ENCODE measurements around the gene IGHMBP2. TPM values are rescaled to one million over a fixed set of nuclear protein-coding genes. Genes with fewer than 3 reads are reported as not detected.

IGHMBP2 gene
- total RNA-seq, 4 donors from 2014 or later, result 15.5 to 22.3 (median 18.1) TPM

DNA sequence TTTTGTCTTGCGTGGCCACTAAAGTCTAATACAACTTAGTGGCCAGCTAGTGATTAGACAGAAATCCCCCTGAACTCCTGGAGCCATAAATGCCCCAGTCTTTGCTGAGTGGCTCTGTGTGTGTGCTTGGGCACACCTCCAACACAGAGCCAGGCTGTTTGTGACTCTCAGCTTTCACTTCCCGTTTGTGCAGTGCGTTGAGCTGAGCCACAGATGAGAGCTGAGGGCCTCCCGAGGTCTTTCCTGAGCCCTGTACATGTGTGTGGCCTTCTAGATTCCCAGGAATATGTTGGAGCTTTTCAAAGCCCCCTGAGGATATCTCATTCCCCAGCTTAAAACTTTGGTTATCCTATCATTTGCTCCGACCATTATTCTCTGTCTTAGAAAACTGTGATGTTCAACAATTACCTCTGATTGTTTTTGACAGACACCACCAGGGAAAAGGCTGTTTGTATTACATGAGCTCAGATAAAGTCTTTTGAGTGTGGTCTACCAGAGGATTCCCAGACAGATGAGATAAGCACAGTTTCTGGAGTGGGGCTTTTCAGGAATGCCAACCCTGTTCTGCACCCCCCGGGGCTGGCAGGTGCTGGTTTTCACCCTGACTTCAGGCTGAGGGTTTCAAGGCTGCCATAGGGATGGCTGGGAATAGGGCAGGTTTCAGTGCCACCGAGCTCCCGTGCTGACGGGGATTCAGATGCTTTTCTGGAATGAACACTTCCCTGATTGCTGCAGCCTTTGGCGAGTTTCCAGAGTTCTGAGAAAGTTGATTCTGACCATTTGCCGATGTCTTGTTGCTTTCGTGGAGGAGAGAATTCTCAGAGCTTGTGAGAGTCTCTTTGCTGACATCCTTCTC, 23.8 kb downstream of the IGHMBP2 start:
- H3K36me3 ChIP-seq, result peaks cover 0 to 59% of the 10 kb centered on the region in 2 donors
- in situ Hi-C loops (cut with MboI; ENCODE audit: low sequenced_read_pairs in 4 of 4), result no loop called here
- no peak for DNase-seq
- H3K27ac ChIP-seq, result no peak overlapping the region
- H3K4me3 ChIP-seq, result no peak overlapping the region
- no peaks in the 10 kb centered on the region for H3K27me3 ChIP-seq
- intact Hi-C loops (cut with DNase I; ENCODE audit: low total_unique reads), result no loop called here
- TF ChIP-seq, protein P1, sequence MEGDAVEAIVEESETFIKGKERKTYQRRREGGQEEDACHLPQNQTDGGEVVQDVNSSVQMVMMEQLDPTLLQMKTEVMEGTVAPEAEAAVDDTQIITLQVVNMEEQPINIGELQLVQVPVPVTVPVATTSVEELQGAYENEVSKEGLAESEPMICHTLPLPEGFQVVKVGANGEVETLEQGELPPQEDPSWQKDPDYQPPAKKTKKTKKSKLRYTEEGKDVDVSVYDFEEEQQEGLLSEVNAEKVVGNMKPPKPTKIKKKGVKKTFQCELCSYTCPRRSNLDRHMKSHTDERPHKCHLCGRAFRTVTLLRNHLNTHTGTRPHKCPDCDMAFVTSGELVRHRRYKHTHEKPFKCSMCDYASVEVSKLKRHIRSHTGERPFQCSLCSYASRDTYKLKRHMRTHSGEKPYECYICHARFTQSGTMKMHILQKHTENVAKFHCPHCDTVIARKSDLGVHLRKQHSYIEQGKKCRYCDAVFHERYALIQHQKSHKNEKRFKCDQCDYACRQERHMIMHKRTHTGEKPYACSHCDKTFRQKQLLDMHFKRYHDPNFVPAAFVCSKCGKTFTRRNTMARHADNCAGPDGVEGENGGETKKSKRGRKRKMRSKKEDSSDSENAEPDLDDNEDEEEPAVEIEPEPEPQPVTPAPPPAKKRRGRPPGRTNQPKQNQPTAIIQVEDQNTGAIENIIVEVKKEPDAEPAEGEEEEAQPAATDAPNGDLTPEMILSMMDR (IDR thresholded peaks at IDR 0.05 in 4 of 5, conservative IDR thresholded peaks at IDR 0.05 in 1 of 5), result no peak
- no peak for TF ChIP-seq POLR2A (IDR thresholded peaks at IDR 0.05)
- peaks cover 7 to 19% of the 10 kb centered on the region in 2 donors for H3K4me1 ChIP-seq
- ATAC-seq, result no peak
- H3K9me3 ChIP-seq, result peaks cover 0 to 9% (median 4%) of the 10 kb centered on the region in 3 donors

DNA sequence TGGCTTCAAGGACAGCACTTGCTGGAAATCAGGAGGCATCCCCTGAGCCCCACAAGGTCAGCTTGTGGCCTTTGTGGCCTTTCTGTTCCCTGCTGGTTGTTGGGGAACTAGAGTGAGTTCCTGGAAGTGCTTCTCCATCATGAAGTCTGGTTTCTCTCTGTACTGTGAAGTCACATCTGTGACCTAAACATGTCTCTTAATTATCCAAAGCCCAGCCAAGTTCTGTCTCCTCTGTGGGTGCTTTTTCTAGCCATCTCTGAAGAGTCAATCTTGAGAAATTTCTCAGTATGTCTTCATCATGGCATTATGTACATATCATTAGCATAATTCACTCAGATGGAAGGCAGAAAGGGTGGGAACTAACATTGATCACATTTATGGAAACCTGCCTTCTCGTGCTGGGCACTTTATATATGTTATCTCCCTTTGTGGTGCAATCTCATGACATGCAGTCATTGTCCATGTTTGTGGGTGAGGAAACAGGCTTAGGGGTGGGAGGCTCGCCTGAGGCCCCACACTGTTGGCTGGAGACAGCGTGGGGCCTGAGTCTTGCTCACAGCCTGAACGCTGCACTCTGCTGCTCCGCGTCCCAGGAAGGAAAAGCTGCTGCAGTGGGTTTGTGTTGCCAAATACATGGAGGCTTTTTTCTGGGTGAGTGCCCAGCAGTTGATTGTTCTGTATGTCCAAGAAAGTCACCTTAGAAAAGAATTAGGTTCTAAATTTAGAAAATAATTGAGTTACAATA, 24.6 kb downstream of the IGHMBP2 start:
- Histone ChIP-seq H3K4me1 (peaks cover 7 to 19% of the 10 kb centered on the region in 2 donors), H3K36me3 (peaks cover 0 to 58% of the 10 kb centered on the region in 2 donors), H3K4me3 (no peak overlapping the region), H3K27ac (no peak overlapping the region), H3K9me3 (peaks cover 0 to 9% (median 4%) of the 10 kb centered on the region in 3 donors), H3K27me3 (no peaks in the 10 kb centered on the region)
- no peak for DNase-seq
- in situ Hi-C loops (cut with MboI; ENCODE audit: low sequenced_read_pairs in 4 of 4) (no loop called here), intact Hi-C loops (cut with DNase I; ENCODE audit: low total_unique reads) (no loop called here)
- no peak for ATAC-seq
- TF ChIP-seq, protein P1 (IDR thresholded peaks at IDR 0.05 in 4 of 5, conservative IDR thresholded peaks at IDR 0.05 in 1 of 5), result no peak
- TF ChIP-seq POLR2A (IDR thresholded peaks at IDR 0.05), result no peak

DNA sequence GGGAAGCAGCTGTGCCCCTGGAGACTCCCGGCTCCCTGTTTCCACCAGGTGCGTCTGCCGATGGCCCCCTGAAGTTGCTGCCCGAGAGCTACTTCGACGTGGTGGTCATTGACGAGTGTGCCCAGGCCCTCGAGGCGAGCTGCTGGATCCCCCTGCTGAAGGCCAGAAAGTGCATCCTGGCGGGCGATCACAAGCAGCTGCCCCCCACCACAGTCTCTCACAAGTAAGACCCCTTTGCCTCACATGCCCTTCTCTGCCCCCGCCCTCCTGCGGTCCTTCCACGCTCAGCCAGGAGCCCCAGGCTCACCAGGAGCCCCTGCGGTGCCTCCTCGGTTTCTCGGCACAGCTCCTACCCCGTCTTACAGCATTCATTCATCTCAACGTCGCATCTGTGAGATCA, 25.4 kb downstream of the IGHMBP2 start:
- peaks cover 0 to 64% of the 10 kb centered on the region in 2 donors for H3K36me3 ChIP-seq
- H3K4me1 ChIP-seq, result peaks cover 7 to 19% of the 10 kb centered on the region in 2 donors
- intact Hi-C loops (cut with DNase I; ENCODE audit: low total_unique reads) (no loop called here), in situ Hi-C loops (cut with MboI; ENCODE audit: low sequenced_read_pairs in 4 of 4) (no loop called here)
- no peak overlapping the region for H3K4me3 ChIP-seq
- H3K27me3 ChIP-seq, result no peaks in the 10 kb centered on the region
- no peak for TF ChIP-seq POLR2A (IDR thresholded peaks at IDR 0.05)
- TF ChIP-seq, protein P1 (IDR thresholded peaks at IDR 0.05 in 4 of 5, conservative IDR thresholded peaks at IDR 0.05 in 1 of 5), result no peak
- H3K9me3 ChIP-seq, result peaks cover 0 to 9% (median 4%) of the 10 kb centered on the region in 3 donors
- ATAC-seq (no peak), DNase-seq (no peak)
- no peak overlapping the region for H3K27ac ChIP-seq

DNA sequence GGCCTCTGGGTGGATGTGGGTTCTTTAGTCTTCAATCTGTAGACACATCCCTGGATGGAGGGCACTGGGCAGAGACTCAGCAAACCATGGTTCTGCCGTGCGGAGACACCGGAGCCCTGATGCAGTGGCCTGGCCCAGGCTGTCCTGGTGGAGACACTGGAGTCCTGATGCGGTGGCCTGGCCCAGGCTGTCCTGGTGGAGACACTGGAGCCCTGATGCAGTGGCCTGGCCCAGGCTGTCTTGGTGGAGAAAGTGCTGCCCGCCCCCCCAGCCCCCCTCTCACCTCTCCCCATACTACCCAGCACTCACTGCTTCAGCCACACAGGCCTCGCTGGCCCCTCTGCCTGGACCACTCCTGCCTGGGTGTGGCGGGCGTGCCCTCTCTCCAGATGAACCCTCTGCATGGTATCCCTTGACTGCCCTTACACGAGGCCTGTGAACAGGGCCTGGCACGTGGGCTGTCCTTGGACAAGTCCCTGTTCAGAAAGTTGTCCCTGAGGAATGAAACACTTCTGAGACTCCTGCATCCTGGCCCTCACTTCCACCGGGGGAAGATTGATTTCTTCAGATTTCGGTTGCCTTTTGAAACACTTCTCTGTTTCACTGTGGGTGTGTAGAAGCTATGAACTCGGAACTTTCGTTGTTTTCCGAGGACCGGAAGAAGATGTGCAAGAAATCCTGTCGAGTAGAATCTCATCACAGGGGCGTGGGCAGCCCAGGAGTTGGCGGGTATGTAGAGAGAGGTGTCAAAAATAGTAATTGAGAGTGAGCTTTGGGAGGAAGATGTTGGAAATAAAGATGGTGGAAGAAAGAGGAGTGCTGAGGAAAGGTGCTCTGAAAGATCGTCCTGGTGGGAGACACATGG, 26.2 kb downstream of the IGHMBP2 start:
- no peaks in the 10 kb centered on the region for H3K27me3 ChIP-seq
- no peak for TF ChIP-seq POLR2A (IDR thresholded peaks at IDR 0.05)
- TF ChIP-seq, protein P1 (IDR thresholded peaks at IDR 0.05 in 4 of 5, conservative IDR thresholded peaks at IDR 0.05 in 1 of 5), result no peak
- no peak overlapping the region for H3K4me3 ChIP-seq
- peaks cover 0 to 64% of the 10 kb centered on the region in 2 donors for H3K36me3 ChIP-seq
- in situ Hi-C loops (cut with MboI; ENCODE audit: low sequenced_read_pairs in 4 of 4) (no loop called here), intact Hi-C loops (cut with DNase I; ENCODE audit: low total_unique reads) (no loop called here)
- H3K27ac ChIP-seq, result no peak overlapping the region
- DNase-seq, result no peak
- H3K4me1 ChIP-seq, result peaks cover 7 to 19% of the 10 kb centered on the region in 2 donors
- peaks cover 0 to 9% (median 4%) of the 10 kb centered on the region in 3 donors for H3K9me3 ChIP-seq
- ATAC-seq, result no peak

Data from gastrocnemius medialis (tissue), 4 donors.